GM18505 (cell line): ENCODE data around the gene TRIM15.
A peak's percentile ranks its signal among the peaks of the same experiment; 100 is the strongest.
"Not testable (repeated sequence)": the region's sequence is repeated elsewhere in the genome, so short reads cannot be mapped to it uniquely, and the experiment has no call there.

Experiments used
- ATAC-seq: cut with Tn5 transposase; IDR thresholded peaks from one replicate; pipeline ENCODE4 v1.9.1; 2021; ENCODE audit not compliant: unreplicated experiment
- POLR2A ChIP-seq: IDR thresholded peaks from 4 replicates; pipeline ENCODE4 v1.6.1; 2011; ENCODE audit warnings: borderline replicate concordance; ENCODE audit not compliant: insufficient read depth, insufficient read length; ENCODE audit errors: extremely low read depth

The TRIM15 gene

GRCh38 chr6:30207619-30208295 is 44.4 kb downstream of the TRIM15 start:
- TF ChIP-seq POLR2A = no peak
- ATAC-seq = no peak

- no peak for ATAC-seq
- no peak for TF ChIP-seq POLR2A
These were observed 48.0 kb downstream of the TRIM15 start for GRCh38 chr6:30211306-30211705.

- no peak for TF ChIP-seq POLR2A
- no peak for ATAC-seq
These were observed 48.6 kb downstream of the TRIM15 start for GRCh38 chr6:30211899-30212298.

- peak; percentile 74 for ATAC-seq
- peak; percentile 94 for TF ChIP-seq POLR2A
These were observed 49.7 kb downstream of the TRIM15 start, which contains the start of gene TRIM26 for GRCh38 chr6:30212865-30213666. TSS of gene TRIM26 (minus strand) at chr6:30213406. CDS start at chr6:30199103, 14,303 bp downstream.

- no peak for TF ChIP-seq POLR2A
- ATAC-seq = no peak
These were observed 50.3 kb downstream of the TRIM15 start for GRCh38 chr6:30213667-30213956.

GRCh38 chr6:30213957-30214656 is 50.8 kb downstream of the TRIM15 start:
- ATAC-seq = peak; percentile 45
- peak; percentile 88 for TF ChIP-seq POLR2A

- TF ChIP-seq POLR2A = no peak
- ATAC-seq = no peak
These were observed 51.3 kb downstream of the TRIM15 start for GRCh38 chr6:30214657-30214982.

GRCh38 chr6:30216096-30216495 is 52.8 kb downstream of the TRIM15 start:
- no peak for TF ChIP-seq POLR2A
- no peak for ATAC-seq

- no peak for TF ChIP-seq POLR2A
- ATAC-seq = no peak
These were observed 55.9 kb downstream of the TRIM15 start for GRCh38 chr6:30219244-30219643.

GRCh38 chr6:30221395-30221794 is 58.0 kb downstream of the TRIM15 start:
- not testable (repeated sequence) for ATAC-seq

GRCh38 chr6:30221956-30222355 is 58.6 kb downstream of the TRIM15 start:
- ATAC-seq = not testable (repeated sequence)
